PC-3 (cell line): ENCODE data around the gene FAM171A2.

Experiments used
- CTCF ChIP-seq: fragments of 300-600 bp; sonication (generic); conservative IDR thresholded peaks from 2 replicates; pipeline ENCODE4 v1.5.1; 2017; ENCODE audit warnings: antibody characterized with exemption, low read depth, mild to moderate bottlenecking, low read length
- EZH2 ChIP-seq: fragments of 300-600 bp; sonication (generic); IDR thresholded peaks from one replicate; pipeline ENCODE4 v1.6.1; 2017; ENCODE audit warnings: antibody characterized with exemption, mild to moderate bottlenecking, low read length; ENCODE audit not compliant: unreplicated experiment

DNA sequence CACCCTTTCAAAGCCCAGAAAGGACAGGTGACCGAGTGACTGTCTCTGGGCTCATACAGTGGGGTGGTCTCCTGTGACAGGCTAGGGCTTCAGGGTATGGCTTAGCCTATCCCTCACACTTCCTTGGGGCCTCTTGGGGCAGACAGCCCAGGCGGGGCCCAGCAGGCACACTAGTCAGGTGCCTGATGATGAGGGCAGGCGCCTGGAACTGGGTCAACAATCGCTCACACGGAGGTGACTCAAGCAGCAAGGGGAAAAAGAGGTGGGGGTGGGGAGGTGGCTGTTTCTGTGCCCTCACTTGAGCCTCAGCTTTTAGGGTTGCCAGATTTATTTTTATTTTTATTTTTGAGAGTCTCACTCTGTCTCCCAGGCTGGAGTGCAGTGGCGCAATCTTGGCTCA lies 25.0 kb downstream of the FAM171A2 start:
- TF ChIP-seq CTCF (no peak), EZH2 (no peak)
